ENCODE data around the gene SCGB3A2.

DNA sequence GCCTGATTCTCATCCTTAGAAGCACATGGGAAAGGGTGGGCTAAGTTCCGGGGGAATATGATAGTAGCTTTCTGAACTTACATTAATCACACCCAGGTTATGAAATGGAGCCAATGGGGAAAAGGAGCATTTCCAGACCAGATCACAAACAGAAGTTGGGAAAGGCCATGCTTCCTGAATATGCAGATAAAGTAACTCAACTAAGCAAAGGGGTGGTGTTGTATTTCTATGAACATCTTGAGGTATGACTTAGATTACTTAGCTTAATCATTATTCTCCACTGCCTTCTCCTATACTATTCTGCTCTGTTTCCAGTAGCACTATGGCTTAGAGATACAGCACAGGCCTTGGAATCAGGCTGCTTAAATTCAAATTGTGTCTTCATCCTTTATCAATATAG lies 17.4 kb downstream of the SCGB3A2 start:
- TF ChIP-seq CTCF (IDR thresholded peaks at IDR 0.05) (no peak), POLR2AphosphoS5 (IDR thresholded peaks at IDR 0.05; ENCODE audit: low read depth, low read length) (no peak), SIN3A (IDR thresholded peaks at IDR 0.05; ENCODE audit: borderline replicate concordance, insufficient read depth, low read depth, low read length) (no peak)
